ENCODE results near the gene TMEM63C. TPM values are rescaled to one million over a fixed set of nuclear protein-coding genes. Genes with fewer than 3 reads are reported as not detected.

Gene TMEM63C
- total RNA-seq, 1 experiment from 2014 or later, result 5.7 TPM

DNA sequence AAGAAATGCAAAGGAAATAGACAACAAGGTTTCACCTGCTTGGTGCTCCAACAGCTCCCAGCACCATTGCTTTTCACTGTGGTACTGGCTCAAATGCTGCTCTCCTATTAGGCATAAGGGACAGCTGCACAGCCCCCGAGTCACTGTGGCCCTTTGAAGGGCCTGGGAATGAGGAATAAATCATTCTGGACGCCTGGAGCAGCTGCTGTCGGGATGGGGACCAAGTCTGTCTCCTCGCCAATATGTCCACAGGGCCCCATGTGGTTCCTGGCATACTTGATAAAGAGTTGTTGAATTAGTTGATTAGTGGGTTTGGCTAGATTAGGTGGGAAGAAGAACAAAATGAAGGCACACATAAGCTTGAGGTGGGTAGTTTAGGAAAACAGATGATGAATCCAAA is 102.5 kb downstream of the TMEM63C start:
- Histone ChIP-seq H2AFZ (ENCODE audit: low read depth, low read length, poor library complexity, severe bottlenecking) (no peak overlapping the region), H3K79me2 (ENCODE audit: insufficient read depth, low read length) (no peaks in the 10 kb centered on the region), H3K27me3 (ENCODE audit: insufficient read depth, low read length) (no peaks in the 10 kb centered on the region), H3K4me2 (ENCODE audit: low read length) (no peak overlapping the region), H4K20me1 (ENCODE audit: insufficient read depth) (no peaks in the 10 kb centered on the region), H3K4me3 (replicated peaks in 1 of 2; ENCODE audit: low read depth in 1 of 2, low read length in 2 of 2) (no peak overlapping the region), H3K27ac (ENCODE audit: low read depth, low read length) (no peak overlapping the region), H3K9ac (ENCODE audit: low read length) (no peak overlapping the region), H3K36me3 (ENCODE audit: control insufficient read depth in 1 of 2, insufficient read depth in 2 of 2, low read length in 2 of 2) (peaks cover 11 to 15% of the 10 kb centered on the region in 2 experiments; a peak in 3 of 4 replicates), H3K4me1 (ENCODE audit: control insufficient read depth in 1 of 2, insufficient read depth in 2 of 2, low read length in 2 of 2) (no peaks in the 10 kb centered on the region), H3K9me3 (ENCODE audit: control insufficient read depth in 1 of 2, insufficient read depth in 1 of 2, low read depth in 1 of 2, low read length in 2 of 2) (no peaks in the 10 kb centered on the region), H3K9me2 (ENCODE audit: insufficient read depth) (no peaks in the 10 kb centered on the region)
- ChIA-PET RAD21 (ENCODE audit: low non-redundant PET in 1 of 2, low total read pairs in 2 of 2, uncharacterized antibody in 2 of 2, unreplicated experiment in 2 of 2) (no interaction called here), POLR2A (no interaction called here), CTCF (interaction anchor here (0.6 to 1.4 kb wide), 3 partner anchors 17 to 133 kb away, joined by 3 to 4 read pairs (median 4); no protein-coding TSS in a partner anchor)
- ATAC-seq (no peak), DNase-seq (ENCODE audit: low read depth, low spot score) (no peak)
- intact Hi-C loops (cut with micrococcal nuclease), result no loop called here
- BruUV-seq (replicated peaks), result no TSS peak
- TF ChIP-seq EZH2 (IDR thresholded peaks at IDR 0.05), result no peak
- no peak for TF ChIP-seq JUND (IDR thresholded peaks at IDR 0.05)
- no peak for TF ChIP-seq CBX3 (IDR thresholded peaks at IDR 0.05; ENCODE audit: low read depth)
- TF ChIP-seq, protein P1, sequence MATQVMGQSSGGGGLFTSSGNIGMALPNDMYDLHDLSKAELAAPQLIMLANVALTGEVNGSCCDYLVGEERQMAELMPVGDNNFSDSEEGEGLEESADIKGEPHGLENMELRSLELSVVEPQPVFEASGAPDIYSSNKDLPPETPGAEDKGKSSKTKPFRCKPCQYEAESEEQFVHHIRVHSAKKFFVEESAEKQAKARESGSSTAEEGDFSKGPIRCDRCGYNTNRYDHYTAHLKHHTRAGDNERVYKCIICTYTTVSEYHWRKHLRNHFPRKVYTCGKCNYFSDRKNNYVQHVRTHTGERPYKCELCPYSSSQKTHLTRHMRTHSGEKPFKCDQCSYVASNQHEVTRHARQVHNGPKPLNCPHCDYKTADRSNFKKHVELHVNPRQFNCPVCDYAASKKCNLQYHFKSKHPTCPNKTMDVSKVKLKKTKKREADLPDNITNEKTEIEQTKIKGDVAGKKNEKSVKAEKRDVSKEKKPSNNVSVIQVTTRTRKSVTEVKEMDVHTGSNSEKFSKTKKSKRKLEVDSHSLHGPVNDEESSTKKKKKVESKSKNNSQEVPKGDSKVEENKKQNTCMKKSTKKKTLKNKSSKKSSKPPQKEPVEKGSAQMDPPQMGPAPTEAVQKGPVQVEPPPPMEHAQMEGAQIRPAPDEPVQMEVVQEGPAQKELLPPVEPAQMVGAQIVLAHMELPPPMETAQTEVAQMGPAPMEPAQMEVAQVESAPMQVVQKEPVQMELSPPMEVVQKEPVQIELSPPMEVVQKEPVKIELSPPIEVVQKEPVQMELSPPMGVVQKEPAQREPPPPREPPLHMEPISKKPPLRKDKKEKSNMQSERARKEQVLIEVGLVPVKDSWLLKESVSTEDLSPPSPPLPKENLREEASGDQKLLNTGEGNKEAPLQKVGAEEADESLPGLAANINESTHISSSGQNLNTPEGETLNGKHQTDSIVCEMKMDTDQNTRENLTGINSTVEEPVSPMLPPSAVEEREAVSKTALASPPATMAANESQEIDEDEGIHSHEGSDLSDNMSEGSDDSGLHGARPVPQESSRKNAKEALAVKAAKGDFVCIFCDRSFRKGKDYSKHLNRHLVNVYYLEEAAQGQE (IDR thresholded peaks at IDR 0.05; ENCODE audit: low read depth), result no peak
- TF ChIP-seq POLR2AphosphoS5 (IDR thresholded peaks at IDR 0.05; ENCODE audit: low read depth, low read length), result no peak
- TF ChIP-seq POLR2A (IDR thresholded peaks at IDR 0.05; ENCODE audit: borderline replicate concordance, extremely low read depth, insufficient read depth, insufficient read length), result no peak
- no peak for TF ChIP-seq ELF1 (IDR thresholded peaks at IDR 0.05; ENCODE audit: borderline replicate concordance, low read depth)
- TF ChIP-seq, protein P2, sequence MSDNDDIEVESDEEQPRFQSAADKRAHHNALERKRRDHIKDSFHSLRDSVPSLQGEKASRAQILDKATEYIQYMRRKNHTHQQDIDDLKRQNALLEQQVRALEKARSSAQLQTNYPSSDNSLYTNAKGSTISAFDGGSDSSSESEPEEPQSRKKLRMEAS (IDR thresholded peaks at IDR 0.05), result no peak
- no peak for TF ChIP-seq SIN3A (IDR thresholded peaks at IDR 0.05; ENCODE audit: low read depth)
- TF ChIP-seq ZNF274 (IDR thresholded peaks at IDR 0.05; ENCODE audit: low read depth, low read length), result no peak
- TF ChIP-seq, protein P3, sequence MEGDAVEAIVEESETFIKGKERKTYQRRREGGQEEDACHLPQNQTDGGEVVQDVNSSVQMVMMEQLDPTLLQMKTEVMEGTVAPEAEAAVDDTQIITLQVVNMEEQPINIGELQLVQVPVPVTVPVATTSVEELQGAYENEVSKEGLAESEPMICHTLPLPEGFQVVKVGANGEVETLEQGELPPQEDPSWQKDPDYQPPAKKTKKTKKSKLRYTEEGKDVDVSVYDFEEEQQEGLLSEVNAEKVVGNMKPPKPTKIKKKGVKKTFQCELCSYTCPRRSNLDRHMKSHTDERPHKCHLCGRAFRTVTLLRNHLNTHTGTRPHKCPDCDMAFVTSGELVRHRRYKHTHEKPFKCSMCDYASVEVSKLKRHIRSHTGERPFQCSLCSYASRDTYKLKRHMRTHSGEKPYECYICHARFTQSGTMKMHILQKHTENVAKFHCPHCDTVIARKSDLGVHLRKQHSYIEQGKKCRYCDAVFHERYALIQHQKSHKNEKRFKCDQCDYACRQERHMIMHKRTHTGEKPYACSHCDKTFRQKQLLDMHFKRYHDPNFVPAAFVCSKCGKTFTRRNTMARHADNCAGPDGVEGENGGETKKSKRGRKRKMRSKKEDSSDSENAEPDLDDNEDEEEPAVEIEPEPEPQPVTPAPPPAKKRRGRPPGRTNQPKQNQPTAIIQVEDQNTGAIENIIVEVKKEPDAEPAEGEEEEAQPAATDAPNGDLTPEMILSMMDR (IDR thresholded peaks at IDR 0.05 in 2 of 3, conservative IDR thresholded peaks at IDR 0.05 in 1 of 3; ENCODE audit: borderline replicate concordance in 1 of 3, insufficient read depth in 1 of 3, low read depth in 2 of 3, low read length in 2 of 3), result no peak
- TF ChIP-seq, protein P4, sequence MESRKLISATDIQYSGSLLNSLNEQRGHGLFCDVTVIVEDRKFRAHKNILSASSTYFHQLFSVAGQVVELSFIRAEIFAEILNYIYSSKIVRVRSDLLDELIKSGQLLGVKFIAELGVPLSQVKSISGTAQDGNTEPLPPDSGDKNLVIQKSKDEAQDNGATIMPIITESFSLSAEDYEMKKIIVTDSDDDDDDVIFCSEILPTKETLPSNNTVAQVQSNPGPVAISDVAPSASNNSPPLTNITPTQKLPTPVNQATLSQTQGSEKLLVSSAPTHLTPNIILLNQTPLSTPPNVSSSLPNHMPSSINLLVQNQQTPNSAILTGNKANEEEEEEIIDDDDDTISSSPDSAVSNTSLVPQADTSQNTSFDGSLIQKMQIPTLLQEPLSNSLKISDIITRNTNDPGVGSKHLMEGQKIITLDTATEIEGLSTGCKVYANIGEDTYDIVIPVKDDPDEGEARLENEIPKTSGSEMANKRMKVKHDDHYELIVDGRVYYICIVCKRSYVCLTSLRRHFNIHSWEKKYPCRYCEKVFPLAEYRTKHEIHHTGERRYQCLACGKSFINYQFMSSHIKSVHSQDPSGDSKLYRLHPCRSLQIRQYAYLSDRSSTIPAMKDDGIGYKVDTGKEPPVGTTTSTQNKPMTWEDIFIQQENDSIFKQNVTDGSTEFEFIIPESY (IDR thresholded peaks at IDR 0.05; ENCODE audit: extremely low read depth, insufficient replicate concordance, low read length), result no peak

Data from HCT116 (cell line).